GM23338 (cell line): ENCODE data around the gene TMEM135. TPM values are rescaled to one million over a fixed set of nuclear protein-coding genes. Genes with fewer than 3 reads are reported as not detected.

Experiments used
- ATAC-seq: fragments of 200-7000 bp; cut with Tn5 transposase; 3 replicates; pipeline ENCODE4 v1.9.1; 2020
- DNase-seq: peaks from one replicate; pipeline ENCODE4 v3.0.0-alpha.2; 2015; ENCODE audit warnings: low spot score
- H2AFZ ChIP-seq: fragments of 200-600 bp; sonication (generic); 2 replicates; pipeline ENCODE4 v1.8.0; 2016; ENCODE audit warnings: antibody characterized with exemption, mild to moderate bottlenecking, moderate library complexity
- H3F3A ChIP-seq: fragments of 200-600 bp; sonication (generic); replicated peaks from 2 replicates; pipeline ENCODE4 v1.8.0; 2017; ENCODE audit warnings: antibody characterized with exemption, mixed run types, low read depth
- H3K27ac ChIP-seq: fragments of 200-600 bp; sonication (generic); 2 replicates; pipeline ENCODE4 v1.6.1; 2016; ENCODE audit warnings: low read depth
- H3K27me3 ChIP-seq: fragments of 200-600 bp; sonication (generic); 2 replicates; pipeline ENCODE4 v1.8.0; 2016; ENCODE audit warnings: mild to moderate bottlenecking, mixed run types, moderate library complexity; ENCODE audit not compliant: insufficient read depth
- H3K36me3 ChIP-seq: fragments of 200-600 bp; sonication (generic); 2 replicates; pipeline ENCODE4 v1.8.0; 2016; ENCODE audit warnings: mild to moderate bottlenecking; ENCODE audit not compliant: insufficient read depth
- H3K4me1 ChIP-seq: fragments of 200-600 bp; sonication (generic); 2 replicates; pipeline ENCODE4 v1.8.0; 2016; ENCODE audit warnings: mild to moderate bottlenecking, moderate library complexity; ENCODE audit not compliant: insufficient read depth
- H3K4me2 ChIP-seq: fragments of 200-600 bp; sonication (generic); 2 replicates; pipeline ENCODE4 v1.7.1; 2017; ENCODE audit warnings: mixed run types
- H3K4me3 ChIP-seq: fragments of 200-600 bp; sonication (generic); 2 replicates; pipeline ENCODE4 v1.6.1; 2016; ENCODE audit warnings: mixed run types
- H3K79me2 ChIP-seq: fragments of 200-600 bp; sonication (generic); replicated peaks from 2 replicates; pipeline ENCODE4 v1.8.0; 2017; ENCODE audit warnings: mild to moderate bottlenecking; ENCODE audit not compliant: insufficient read depth
- H3K9me2 ChIP-seq: fragments of 200-600 bp; sonication (generic); 2 replicates; pipeline ENCODE4 v1.8.0; 2017; ENCODE audit not compliant: insufficient read depth
- H4K20me1 ChIP-seq: fragments of 200-600 bp; sonication (generic); replicated peaks from 2 replicates; pipeline ENCODE4 v1.8.0; 2017; ENCODE audit warnings: mild to moderate bottlenecking; ENCODE audit not compliant: insufficient read depth
- H3K27ac Mint-ChIP-seq: 2 replicates; pipeline ENCODE4 v1.8.0; 2020; ENCODE audit warnings: inconsistent platforms, mild to moderate bottlenecking, moderate library complexity, mixed read lengths
- H3K27me3 Mint-ChIP-seq: 3 replicates; pipeline ENCODE4 v1.8.0; 2022; ENCODE audit warnings: low read depth, mild to moderate bottlenecking, moderate library complexity, mixed read lengths, inconsistent platforms; ENCODE audit not compliant: insufficient read depth, poor library complexity
- H3K36me3 Mint-ChIP-seq: 3 replicates; pipeline ENCODE4 v1.8.0; 2021; ENCODE audit warnings: low read depth, mild to moderate bottlenecking, inconsistent platforms, moderate library complexity, mixed read lengths
- H3K4me1 Mint-ChIP-seq: 3 replicates; pipeline ENCODE4 v1.8.0; 2020; ENCODE audit warnings: mild to moderate bottlenecking, inconsistent platforms, mixed read lengths
- H3K4me3 Mint-ChIP-seq: 3 replicates; pipeline ENCODE4 v1.8.0; 2021; ENCODE audit warnings: moderate library complexity, mild to moderate bottlenecking, inconsistent platforms, mixed read lengths
- H3K9me3 Mint-ChIP-seq: 3 replicates; pipeline ENCODE4 v1.8.0; 2020; ENCODE audit warnings: moderate library complexity, mild to moderate bottlenecking, inconsistent platforms, mixed read lengths
- CREB1 ChIP-seq: fragments of 250-450 bp; sonication (Bioruptor Pico); IDR thresholded peaks from 2 replicates; pipeline ENCODE4 v1.5.0; 2020; ENCODE audit warnings: low read depth, mild to moderate bottlenecking, moderate library complexity
- CTCF ChIP-seq, 2 experiments: fragments of 200-600 bp in 1 of 2; sonication (generic) in 1 of 2; conservative IDR thresholded peaks; 2 replicates each; pipeline versions ENCODE4 v1.5.1 to v1.6.1; 2016 to 2017; ENCODE audit warnings: antibody characterized with exemption in 2 of 2, low read depth in 2 of 2, mild to moderate bottlenecking in 2 of 2, moderate library complexity in 1 of 2
- ETS1 ChIP-seq: IDR thresholded peaks from 2 replicates; pipeline ENCODE4 v1.6.1; 2016; ENCODE audit warnings: antibody characterized with exemption
- EZH2 ChIP-seq: fragments of 200-600 bp; sonication (generic); IDR thresholded peaks from one replicate; pipeline ENCODE4 v1.8.0; 2017; ENCODE audit warnings: antibody characterized with exemption, mild to moderate bottlenecking, low read depth; ENCODE audit not compliant: unreplicated experiment
- EZH2phosphoT487 ChIP-seq: fragments of 200-600 bp; sonication (generic); IDR thresholded peaks from one replicate; pipeline ENCODE4 v1.8.1; 2018; ENCODE audit warnings: antibody characterized with exemption; ENCODE audit not compliant: unreplicated experiment
- JUNB ChIP-seq: IDR thresholded peaks from one replicate; pipeline ENCODE4 v1.6.1; 2016; ENCODE audit warnings: antibody characterized with exemption; ENCODE audit not compliant: unreplicated experiment
- NANOG ChIP-seq: IDR thresholded peaks from 2 replicates; pipeline ENCODE4 v1.6.1; 2016; ENCODE audit warnings: antibody characterized with exemption, borderline replicate concordance
- POLR2AphosphoS5 ChIP-seq: IDR thresholded peaks from 2 replicates; pipeline ENCODE4 v1.6.1; 2016; ENCODE audit warnings: antibody characterized with exemption, low read depth
- REST ChIP-seq: IDR thresholded peaks from one replicate; pipeline ENCODE4 v1.6.1; 2018; ENCODE audit warnings: antibody characterized with exemption; ENCODE audit not compliant: unreplicated experiment
- STAT1 ChIP-seq: IDR thresholded peaks from one replicate; pipeline ENCODE4 v1.6.1; 2016; ENCODE audit warnings: antibody characterized with exemption; ENCODE audit not compliant: unreplicated experiment
- ZNF114 ChIP-seq: fragments of 250-450 bp; sonication (Bioruptor Pico); IDR thresholded peaks from 2 replicates; pipeline ENCODE4 v1.5.0; 2020; ENCODE audit warnings: mild to moderate bottlenecking, moderate library complexity
- ZNF331 ChIP-seq: fragments of 250-450 bp; sonication (Bioruptor Pico); IDR thresholded peaks from 2 replicates; pipeline ENCODE4 v1.5.0; 2020; ENCODE audit warnings: low read depth, mild to moderate bottlenecking, moderate library complexity
- ZNF462 ChIP-seq: fragments of 250-450 bp; sonication (Bioruptor Pico); IDR thresholded peaks from 2 replicates; pipeline ENCODE4 v1.5.0; 2020; ENCODE audit warnings: mild to moderate bottlenecking, moderate library complexity
- polyA plus RNA-seq: library from polyadenylated mRNA; unstranded; fragments of >200 nt; fragmentation: Nextera tagmentation; extraction: Ambion mirVana; gene quantifications from 2 replicates; pipeline ENCODE4 v1.2.1, GENCODE V29; 2016
- total RNA-seq: library from RNA; depleted of rRNA; stranded (reverse); fragments of >200 nt; shearing (Covaris generic); gene quantifications from 2 replicates; pipeline ENCODE4 v1.2.3, GENCODE V29; 2014

Gene TMEM135
- total and polyA plus RNA-seq, 2 experiments from 2014 or later, result 23.4 to 49.9 TPM

GRCh38 chr11:87331273-87331672 lies 293.5 kb downstream of the TMEM135 start:
- Histone ChIP-seq H3K27me3 (no peaks in the 10 kb centered on the region), H3K79me2 (no peaks in the 10 kb centered on the region), H3K9me2 (no peaks in the 10 kb centered on the region), H3K36me3 (no peaks in the 10 kb centered on the region), H3K4me1 (no peaks in the 10 kb centered on the region), H3K27ac (no peak overlapping the region), H3K4me2 (no peak overlapping the region), H3F3A (no peaks in the 10 kb centered on the region), H2AFZ (no peak overlapping the region), H4K20me1 (no peaks in the 10 kb centered on the region; the same call in 1 of the 2 replicates), H3K4me3 (no peak overlapping the region)
- Mint-ChIP-seq H3K9me3 (peaks cover 7% of the 10 kb centered on the region; the same call in 1 of the 3 replicates), H3K4me1 (no peaks in the 10 kb centered on the region), H3K27me3 (peaks cover 2% of the 10 kb centered on the region), H3K4me3 (no peak overlapping the region), H3K27ac (no peak overlapping the region), H3K36me3 (peaks cover 3% of the 10 kb centered on the region; the same call in 1 of the 3 replicates)
- peak; percentile 7 for DNase-seq
- no peak; the same call in 2 of the 3 replicates for ATAC-seq
- TF ChIP-seq NANOG, result no peak
- TF ChIP-seq CREB1 (CRISPR knock-in tag), result no peak
- no peak for TF ChIP-seq REST
- no peak for TF ChIP-seq ZNF114 (CRISPR knock-in tag)
- no peak for TF ChIP-seq JUNB
- TF ChIP-seq ZNF462, result no peak
- no peak for TF ChIP-seq CTCF (conservative IDR thresholded peaks at IDR 0.05; ENCODE audit: low read depth in 2 of 2)
- no peak for TF ChIP-seq EZH2phosphoT487
- no peak for TF ChIP-seq ETS1
- TF ChIP-seq STAT1, result no peak
- no peak for TF ChIP-seq EZH2
- TF ChIP-seq POLR2AphosphoS5, result no peak
- no peak for TF ChIP-seq ZNF331 (CRISPR knock-in tag)
